ENCODE measurements around the gene RWDD4. TPM values are rescaled to one million over a fixed set of nuclear protein-coding genes. Genes with fewer than 3 reads are reported as not detected.

RWDD4 gene
- total and polyA plus RNA-seq, 9 of the 15 experiments (the other 6 are each of a cell fraction or from before 2014, with no cell fraction given): 8.4 to 32.5 (median 24.2) TPM

GRCh38 chr4:183691006-183691405, 32.0 kb upstream of the RWDD4 start (continued):
- TF ChIP-seq, protein P1, sequence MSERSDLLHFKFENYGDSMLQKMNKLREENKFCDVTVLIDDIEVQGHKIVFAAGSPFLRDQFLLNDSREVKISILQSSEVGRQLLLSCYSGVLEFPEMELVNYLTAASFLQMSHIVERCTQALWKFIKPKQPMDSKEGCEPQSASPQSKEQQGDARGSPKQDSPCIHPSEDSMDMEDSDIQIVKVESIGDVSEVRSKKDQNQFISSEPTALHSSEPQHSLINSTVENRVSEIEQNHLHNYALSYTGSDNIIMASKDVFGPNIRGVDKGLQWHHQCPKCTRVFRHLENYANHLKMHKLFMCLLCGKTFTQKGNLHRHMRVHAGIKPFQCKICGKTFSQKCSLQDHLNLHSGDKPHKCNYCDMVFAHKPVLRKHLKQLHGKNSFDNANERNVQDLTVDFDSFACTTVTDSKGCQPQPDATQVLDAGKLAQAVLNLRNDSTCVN (CRISPR knock-in tag; IDR thresholded peaks at IDR 0.05): no peak

DNA sequence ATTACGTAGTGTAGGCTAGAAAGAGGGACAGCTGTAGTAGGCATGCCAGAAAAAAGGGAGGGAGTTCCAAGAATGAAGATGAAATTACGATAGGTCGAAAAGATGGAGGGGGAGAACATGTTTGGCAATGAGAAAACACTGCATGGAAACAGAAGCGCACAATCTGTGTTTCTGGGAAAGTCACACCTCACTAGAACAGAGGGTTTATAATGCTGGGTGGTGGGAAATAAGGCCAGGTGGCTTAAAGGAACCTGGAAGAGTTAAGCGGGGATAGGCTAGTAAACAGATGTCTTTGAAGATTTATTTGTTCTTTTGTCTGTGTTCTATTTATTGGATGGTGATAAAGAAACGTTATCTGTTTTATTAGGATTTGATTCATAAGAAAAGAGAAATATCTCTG, 29.2 kb upstream of the RWDD4 start:
- no peak for ATAC-seq
- Histone ChIP-seq H3K4me2 (ENCODE audit: insufficient read depth, low read length) (no peak overlapping the region), H3K9ac (ENCODE audit: insufficient read depth in 1 of 2, low read depth in 2 of 2, low read length in 2 of 2) (no peak overlapping the region), H3K36me3 (ENCODE audit: control insufficient read depth, insufficient read depth, low read length) (peaks cover 67% of the 10 kb centered on the region; the same call in 2 of the 3 replicates), H3K9me1 (ENCODE audit: control insufficient read depth, insufficient read depth, low read length) (no peaks in the 10 kb centered on the region), H3K4me3 (no peak overlapping the region), H3K9me3 (replicated peaks; ENCODE audit: control insufficient read depth, insufficient read depth, low read depth, low read length) (no peaks in the 10 kb centered on the region), H3K27me3 (ENCODE audit: control insufficient read depth in 2 of 2, insufficient read depth in 2 of 2, low read length in 2 of 2) (no peaks in the 10 kb centered on the region), H3K27ac (ENCODE audit: extremely low read depth, low read depth, low read length) (no peak overlapping the region), H3K4me1 (replicated peaks in 1 of 2; ENCODE audit: control insufficient read depth in 2 of 2, insufficient read depth in 2 of 2, low read length in 2 of 2) (no peaks in the 10 kb centered on the region), H2AFZ (ENCODE audit: low read depth, low read length) (no peak overlapping the region), H4K20me1 (replicated peaks; ENCODE audit: control insufficient read depth, insufficient read depth, low read length) (no peaks in the 10 kb centered on the region), H3K79me2 (ENCODE audit: control insufficient read depth, insufficient read depth, low read length) (no peaks in the 10 kb centered on the region)
- intact Hi-C loops (cut with micrococcal nuclease) (no loop called here), in situ Hi-C loops (cut with MboI) (no loop called here)
- 49% methylated on average over 6 of the region's 6 CpGs for WGBS (ENCODE audit: insufficient coverage, low coverage, missing lambda C conversion rate)
- FAIRE-seq: no peak
- ChIA-PET CTCF (ENCODE audit: low intra/inter-chr PET ratio) (no interaction called here), POLR2A (no interaction called here)
- DNase-seq (ENCODE audit: extremely low read depth in 1 of 4, low spot score in 3 of 4): no peak
- TF ChIP-seq NFIC (IDR thresholded peaks at IDR 0.05): no peak
- BruUV-seq (replicated peaks): no TSS peak

- H3K9me1 ChIP-seq (ENCODE audit: control insufficient read depth, insufficient read depth, low read length): no peaks in the 10 kb centered on the region
- BruUV-seq (replicated peaks): no TSS peak
- peaks cover 59% of the 10 kb centered on the region; the same call in 1 of the 3 replicates for H3K36me3 ChIP-seq (ENCODE audit: control insufficient read depth, insufficient read depth, low read length)
- H3K79me2 ChIP-seq (ENCODE audit: control insufficient read depth, insufficient read depth, low read length): no peaks in the 10 kb centered on the region
- POLR2A ChIA-PET: interaction anchor here (0.7 kb wide), 1 partner anchor 35 kb away, joined by 3 read pairs; no protein-coding TSS in a partner anchor
- intact Hi-C loops (cut with micrococcal nuclease) (no loop called here), in situ Hi-C loops (cut with MboI) (no loop called here)
- no peak for ATAC-seq
- no peak overlapping the region for H3K9ac ChIP-seq (ENCODE audit: insufficient read depth in 1 of 2, low read depth in 2 of 2, low read length in 2 of 2)
- 75% methylated on average over 2 of the region's 2 CpGs for WGBS (ENCODE audit: insufficient coverage, low coverage, missing lambda C conversion rate)
- H3K4me3 ChIP-seq: no peak overlapping the region
- FAIRE-seq: no peak
- H3K9me3 ChIP-seq (replicated peaks; ENCODE audit: control insufficient read depth, insufficient read depth, low read depth, low read length): no peaks in the 10 kb centered on the region
- no peaks in the 10 kb centered on the region for H4K20me1 ChIP-seq (replicated peaks; ENCODE audit: control insufficient read depth, insufficient read depth, low read length)
- H2AFZ ChIP-seq (ENCODE audit: low read depth, low read length): no peak overlapping the region
- DNase-seq (ENCODE audit: extremely low read depth in 1 of 4, low spot score in 3 of 4): no peak
- CTCF ChIA-PET (ENCODE audit: low intra/inter-chr PET ratio): no interaction called here
- no peaks in the 10 kb centered on the region for H3K27me3 ChIP-seq (ENCODE audit: control insufficient read depth in 2 of 2, insufficient read depth in 2 of 2, low read length in 2 of 2)
- H3K4me1 ChIP-seq (replicated peaks in 1 of 2; ENCODE audit: control insufficient read depth in 2 of 2, insufficient read depth in 2 of 2, low read length in 2 of 2): no peaks in the 10 kb centered on the region
- no peak overlapping the region for H3K27ac ChIP-seq (ENCODE audit: extremely low read depth, low read depth, low read length)
- H3K4me2 ChIP-seq (ENCODE audit: insufficient read depth, low read length): no peak overlapping the region
- no peak for TF ChIP-seq SMARCC2 (IDR thresholded peaks at IDR 0.05; ENCODE audit: low read depth)
- TF ChIP-seq, protein P2, sequence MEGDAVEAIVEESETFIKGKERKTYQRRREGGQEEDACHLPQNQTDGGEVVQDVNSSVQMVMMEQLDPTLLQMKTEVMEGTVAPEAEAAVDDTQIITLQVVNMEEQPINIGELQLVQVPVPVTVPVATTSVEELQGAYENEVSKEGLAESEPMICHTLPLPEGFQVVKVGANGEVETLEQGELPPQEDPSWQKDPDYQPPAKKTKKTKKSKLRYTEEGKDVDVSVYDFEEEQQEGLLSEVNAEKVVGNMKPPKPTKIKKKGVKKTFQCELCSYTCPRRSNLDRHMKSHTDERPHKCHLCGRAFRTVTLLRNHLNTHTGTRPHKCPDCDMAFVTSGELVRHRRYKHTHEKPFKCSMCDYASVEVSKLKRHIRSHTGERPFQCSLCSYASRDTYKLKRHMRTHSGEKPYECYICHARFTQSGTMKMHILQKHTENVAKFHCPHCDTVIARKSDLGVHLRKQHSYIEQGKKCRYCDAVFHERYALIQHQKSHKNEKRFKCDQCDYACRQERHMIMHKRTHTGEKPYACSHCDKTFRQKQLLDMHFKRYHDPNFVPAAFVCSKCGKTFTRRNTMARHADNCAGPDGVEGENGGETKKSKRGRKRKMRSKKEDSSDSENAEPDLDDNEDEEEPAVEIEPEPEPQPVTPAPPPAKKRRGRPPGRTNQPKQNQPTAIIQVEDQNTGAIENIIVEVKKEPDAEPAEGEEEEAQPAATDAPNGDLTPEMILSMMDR (IDR thresholded peaks at IDR 0.05 in 2 of 3, conservative IDR thresholded peaks at IDR 0.05 in 1 of 3; ENCODE audit: insufficient read depth in 2 of 3, low read depth in 1 of 3, low read length in 3 of 3): no peak
- TF ChIP-seq PCBP1 (IDR thresholded peaks at IDR 0.05; ENCODE audit: low read depth, low read length, poor library complexity, severe bottlenecking): no peak
- no peak for TF ChIP-seq ZFP36 (IDR thresholded peaks at IDR 0.05; ENCODE audit: low read depth, low read length, partially characterized antibody)
- no peak for TF ChIP-seq RBM22 (IDR thresholded peaks at IDR 0.05; ENCODE audit: low read depth, low read length, poor library complexity, severe bottlenecking)
- TF ChIP-seq TSC22D4 (tag; IDR thresholded peaks at IDR 0.05): no peak
- no peak for TF ChIP-seq ZBTB8A (IDR thresholded peaks at IDR 0.05; ENCODE audit: partially characterized antibody)
These were observed 27.5 kb upstream of the RWDD4 start for GRCh38 chr4:183686461-183686860.
